Hepatocyte (in vitro differentiated cells): Measurements from ENCODE around the gene RPLP1.

Source experiments
- EZH2 ChIP-seq: fragments of 200-600 bp; sonication (generic); IDR thresholded peaks from 2 replicates; pipeline ENCODE4 v1.6.1; 2016; ENCODE audit warnings: antibody characterized with exemption, mild to moderate bottlenecking, borderline replicate concordance
- TF ChIP-seq, protein P1 (sequence below): fragments of 200-600 bp; sonication (generic); IDR thresholded peaks from 2 replicates; pipeline ENCODE4 v1.5.1; 2016; ENCODE audit warnings: antibody characterized with exemption, mild to moderate bottlenecking; ENCODE audit not compliant: poor library complexity

DNA sequence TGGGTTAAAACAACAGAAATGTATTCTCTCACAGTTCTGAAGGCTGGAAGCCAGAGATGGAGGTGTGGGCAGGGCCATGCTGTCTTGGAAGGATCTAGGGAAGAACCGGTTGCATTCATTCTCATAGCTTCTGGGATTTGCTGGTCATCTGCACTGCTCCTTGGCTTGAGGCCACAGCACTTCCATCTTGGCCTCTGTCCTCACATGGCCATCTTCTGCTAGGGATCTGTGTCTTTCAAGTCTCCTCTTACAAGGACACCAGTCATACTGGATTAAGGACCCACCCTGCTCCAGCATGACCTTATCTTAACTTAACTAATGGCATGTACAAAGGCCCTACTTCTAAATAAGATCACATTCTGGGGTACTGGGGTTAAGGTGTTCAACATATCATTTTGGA is 47.7 kb downstream of the RPLP1 start:
- TF ChIP-seq, protein P1, sequence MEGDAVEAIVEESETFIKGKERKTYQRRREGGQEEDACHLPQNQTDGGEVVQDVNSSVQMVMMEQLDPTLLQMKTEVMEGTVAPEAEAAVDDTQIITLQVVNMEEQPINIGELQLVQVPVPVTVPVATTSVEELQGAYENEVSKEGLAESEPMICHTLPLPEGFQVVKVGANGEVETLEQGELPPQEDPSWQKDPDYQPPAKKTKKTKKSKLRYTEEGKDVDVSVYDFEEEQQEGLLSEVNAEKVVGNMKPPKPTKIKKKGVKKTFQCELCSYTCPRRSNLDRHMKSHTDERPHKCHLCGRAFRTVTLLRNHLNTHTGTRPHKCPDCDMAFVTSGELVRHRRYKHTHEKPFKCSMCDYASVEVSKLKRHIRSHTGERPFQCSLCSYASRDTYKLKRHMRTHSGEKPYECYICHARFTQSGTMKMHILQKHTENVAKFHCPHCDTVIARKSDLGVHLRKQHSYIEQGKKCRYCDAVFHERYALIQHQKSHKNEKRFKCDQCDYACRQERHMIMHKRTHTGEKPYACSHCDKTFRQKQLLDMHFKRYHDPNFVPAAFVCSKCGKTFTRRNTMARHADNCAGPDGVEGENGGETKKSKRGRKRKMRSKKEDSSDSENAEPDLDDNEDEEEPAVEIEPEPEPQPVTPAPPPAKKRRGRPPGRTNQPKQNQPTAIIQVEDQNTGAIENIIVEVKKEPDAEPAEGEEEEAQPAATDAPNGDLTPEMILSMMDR: no peak
- no peak for TF ChIP-seq EZH2
